GM19351 (cell line): ENCODE measurements around the gene NUB1.
A peak's percentile ranks its signal among the peaks of the same experiment; 100 is the strongest.

Experiments
- ATAC-seq: cut with Tn5 transposase; IDR thresholded peaks from one replicate; pipeline ENCODE4 v1.9.1; 2021; ENCODE audit warnings: mild to moderate bottlenecking, moderate library complexity; ENCODE audit not compliant: unreplicated experiment

Gene NUB1

GRCh38 chr7:151402029-151402835, 60.6 kb downstream of the NUB1 start:
- ATAC-seq = no peak

DNA sequence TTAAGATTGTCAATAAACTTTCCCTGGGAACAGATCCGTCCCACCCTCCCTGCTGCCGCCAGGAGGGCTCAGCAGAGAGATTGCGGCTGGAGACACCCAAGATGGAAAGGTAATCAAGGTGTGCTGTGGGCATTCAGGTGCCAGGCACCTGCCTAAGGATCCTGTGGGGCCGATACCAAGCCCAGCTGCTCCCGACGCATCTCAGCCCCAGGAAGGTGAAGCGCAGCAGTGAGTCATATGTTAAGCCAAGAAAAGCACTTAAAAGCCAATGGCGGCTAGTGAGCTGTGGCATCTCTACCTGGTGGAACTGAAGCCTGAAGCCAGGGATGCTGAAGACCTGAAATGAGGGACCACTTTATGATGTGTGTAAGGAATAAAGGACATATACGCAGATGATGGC, 62.2 kb downstream of the NUB1 start:
- ATAC-seq = no peak

GRCh38 chr7:151404216-151405011, 62.8 kb downstream of the NUB1 start:
- no peak for ATAC-seq

- no peak for ATAC-seq
Measured at GRCh38 chr7:151405056-151405455, 63.4 kb downstream of the NUB1 start.

- no peak for ATAC-seq
Measured at GRCh38 chr7:151405588-151405987, 64.0 kb downstream of the NUB1 start.

GRCh38 chr7:151406051-151406875, 64.7 kb downstream of the NUB1 start:
- ATAC-seq = no peak

DNA sequence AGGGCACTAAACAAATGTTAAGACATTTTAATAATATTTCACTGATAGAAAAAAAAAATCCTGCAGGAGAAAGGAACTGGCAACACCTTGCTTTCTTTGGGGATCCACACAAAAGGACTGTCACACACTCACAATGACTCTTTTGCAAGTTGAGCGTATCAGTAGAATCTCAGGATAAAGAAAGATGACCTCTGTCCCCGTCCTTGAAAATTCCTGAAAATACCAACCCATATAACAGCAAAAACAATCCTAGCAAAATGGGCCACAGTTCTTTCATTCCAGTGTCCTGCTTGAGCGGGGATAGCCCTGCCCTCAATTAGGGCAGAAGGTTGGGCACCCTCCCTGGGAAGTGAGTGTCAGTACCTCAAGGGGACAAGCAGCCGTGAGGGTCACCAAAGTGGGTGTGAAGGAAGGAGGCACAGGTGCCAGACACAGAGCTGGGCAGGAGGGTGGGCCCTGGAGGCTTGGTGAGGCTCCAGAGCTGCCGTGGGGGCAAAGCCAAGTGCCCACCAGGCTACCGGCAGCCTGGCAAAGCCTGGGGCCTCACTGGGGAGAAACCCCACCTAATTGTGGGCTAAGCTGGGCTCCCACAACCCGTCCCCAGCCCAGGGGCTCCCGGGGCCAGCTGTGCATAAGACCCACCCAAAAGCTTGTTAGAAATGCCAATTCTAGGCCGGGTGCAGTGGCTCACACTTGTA, 65.4 kb downstream of the NUB1 start:
- no peak for ATAC-seq

DNA sequence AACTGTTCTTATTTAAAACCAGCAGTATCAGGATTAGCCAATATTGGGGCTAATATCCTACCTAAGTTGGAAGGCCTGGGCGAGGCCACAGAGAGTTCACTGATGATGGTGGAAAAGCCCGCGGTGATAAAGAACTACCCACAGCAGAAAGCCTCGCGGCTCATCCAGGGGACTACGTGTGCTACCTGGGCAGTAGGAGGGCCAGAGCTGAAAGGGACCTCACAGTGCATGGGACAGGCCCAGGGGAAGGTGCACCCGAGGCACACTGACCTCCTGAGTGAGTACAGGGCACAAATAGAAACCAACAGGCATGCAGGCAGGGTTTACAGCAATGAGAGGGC, 66.9 kb downstream of the NUB1 start:
- no peak for ATAC-seq

DNA sequence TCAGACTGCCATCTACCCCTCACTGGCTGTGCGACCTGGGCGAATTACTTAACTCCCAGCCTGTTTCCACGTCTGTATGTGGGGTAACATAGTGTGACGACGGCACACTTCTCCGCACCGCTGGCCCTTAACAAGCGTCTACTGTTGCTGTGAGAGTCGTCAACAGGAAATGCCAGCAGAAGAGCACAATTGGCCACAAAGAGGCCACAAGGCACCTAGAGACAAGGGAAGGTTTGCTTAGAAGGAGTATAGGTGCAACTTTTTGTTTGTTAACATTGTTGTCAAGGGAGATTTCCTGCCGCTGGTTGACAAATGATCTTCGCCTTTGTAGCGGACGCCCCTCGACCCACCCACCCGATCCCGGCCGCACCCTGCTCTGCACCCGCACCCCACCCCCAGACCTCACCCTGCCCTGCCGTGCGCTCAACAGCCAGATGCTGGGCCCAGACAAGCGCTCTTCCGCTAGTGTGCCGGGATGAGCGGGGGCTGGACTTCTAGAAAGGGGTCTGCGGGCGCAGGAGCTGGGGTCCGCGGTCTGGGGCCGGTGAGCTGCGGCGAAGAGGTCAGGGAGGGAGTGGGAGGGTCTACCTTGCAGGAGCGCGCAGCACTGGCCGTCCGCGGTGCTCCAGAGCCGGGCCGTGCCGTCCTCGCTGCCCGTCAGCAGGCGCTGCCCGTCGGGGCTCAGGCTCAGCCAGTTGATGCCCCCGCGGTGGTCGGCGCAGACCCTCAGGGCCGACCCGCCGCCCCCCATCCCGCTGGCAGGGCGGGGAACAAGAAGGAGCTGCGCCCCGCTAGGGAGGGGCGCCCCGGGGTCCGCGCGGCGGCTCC, 67.4 kb downstream of the NUB1 start:
- peak; percentile 68 for ATAC-seq

GRCh38 chr7:151409667-151410404, 68.2 kb downstream of the NUB1 start, which contains the start of gene WDR86:
Gene WDR86, minus strand, starts transcription at chr7:151410038. Its CDS starts 449 bp downstream, at chr7:151409589.
- ATAC-seq = no peak

- ATAC-seq = no peak
Measured at GRCh38 chr7:151410405-151411390, 69.1 kb downstream of the NUB1 start.

DNA sequence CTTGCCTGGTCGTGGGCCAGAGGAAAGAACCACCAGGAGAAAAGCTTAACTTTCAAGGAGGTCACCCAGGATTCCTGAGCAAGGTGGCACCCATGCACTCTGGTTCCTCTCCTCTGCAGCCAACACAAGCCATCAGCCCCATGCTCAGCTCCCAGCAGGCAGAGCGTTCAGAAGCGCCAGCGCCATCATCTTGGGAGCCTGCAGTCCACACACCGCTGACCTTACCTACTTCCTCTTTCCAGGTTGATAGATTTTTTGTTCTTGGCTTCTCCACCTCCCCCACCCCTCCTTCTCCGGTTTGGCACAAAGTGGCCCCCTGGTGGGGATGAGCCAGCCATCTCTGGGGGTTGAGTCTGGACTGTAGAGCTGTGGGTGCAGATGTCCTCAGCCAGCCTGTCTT, 69.9 kb downstream of the NUB1 start:
- no peak for ATAC-seq

DNA sequence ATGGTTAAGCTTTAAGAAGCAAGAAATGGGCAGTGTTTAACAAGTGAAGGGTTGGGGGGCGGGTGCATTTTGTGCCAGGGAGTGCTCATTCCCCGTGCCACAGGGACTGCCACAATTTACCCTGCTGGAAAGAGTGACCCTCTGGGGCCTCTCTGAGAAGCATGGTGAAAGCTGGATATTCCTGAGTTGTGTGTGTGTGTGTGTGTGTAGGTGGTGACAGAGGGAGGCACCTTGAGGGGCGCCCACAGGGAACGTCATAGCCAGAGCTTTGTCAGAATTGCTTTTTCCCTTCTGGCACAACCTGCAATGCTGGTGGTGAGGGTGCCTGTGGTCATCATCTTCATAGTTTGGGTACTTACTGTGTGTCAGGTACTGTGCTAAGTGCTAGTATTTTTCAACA, 70.7 kb downstream of the NUB1 start:
- no peak for ATAC-seq

GRCh38 chr7:151413241-151413640, 71.6 kb downstream of the NUB1 start:
- ATAC-seq = no peak

GRCh38 chr7:151415375-151416105, 73.9 kb downstream of the NUB1 start:
- no peak for ATAC-seq

DNA sequence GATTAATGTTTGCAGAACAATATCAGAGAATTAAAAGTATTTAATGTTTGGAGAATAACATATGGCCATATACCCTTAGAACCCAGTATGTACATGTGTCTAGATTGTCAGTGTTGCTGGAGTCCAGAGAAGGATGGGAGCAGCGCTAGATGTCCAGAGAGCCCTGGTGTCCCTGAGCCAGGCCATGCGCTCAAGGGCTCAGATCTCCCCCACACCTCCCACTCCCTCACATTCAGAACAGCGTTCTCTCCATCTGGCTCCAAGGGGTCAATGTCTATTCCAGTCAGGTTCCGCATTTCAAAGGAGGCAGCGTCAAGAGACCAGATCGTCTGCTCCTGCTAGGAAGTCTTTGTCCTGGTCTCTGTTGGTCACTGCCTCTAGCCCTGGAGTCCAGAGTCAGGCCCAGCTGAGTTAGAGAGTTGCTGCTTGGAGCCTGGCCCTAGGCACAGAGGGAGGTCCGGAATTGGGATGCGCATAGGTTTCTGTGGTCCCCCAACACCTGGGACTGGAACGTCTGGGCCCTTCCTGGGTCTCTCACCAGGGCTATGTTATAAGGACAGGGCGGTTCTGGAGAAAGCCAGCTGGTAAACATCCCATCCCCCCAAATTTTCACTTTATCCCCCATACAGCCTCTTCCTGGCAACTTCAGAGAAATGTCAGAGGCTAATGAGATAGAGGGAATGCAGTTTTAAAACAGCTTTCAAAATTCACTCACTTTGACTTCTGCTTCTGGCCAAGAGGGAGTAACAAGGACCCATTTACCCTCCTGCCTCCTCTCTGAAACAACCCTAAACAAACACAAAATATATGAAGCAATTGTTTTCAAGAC, 74.7 kb downstream of the NUB1 start:
- ATAC-seq = no peak

DNA sequence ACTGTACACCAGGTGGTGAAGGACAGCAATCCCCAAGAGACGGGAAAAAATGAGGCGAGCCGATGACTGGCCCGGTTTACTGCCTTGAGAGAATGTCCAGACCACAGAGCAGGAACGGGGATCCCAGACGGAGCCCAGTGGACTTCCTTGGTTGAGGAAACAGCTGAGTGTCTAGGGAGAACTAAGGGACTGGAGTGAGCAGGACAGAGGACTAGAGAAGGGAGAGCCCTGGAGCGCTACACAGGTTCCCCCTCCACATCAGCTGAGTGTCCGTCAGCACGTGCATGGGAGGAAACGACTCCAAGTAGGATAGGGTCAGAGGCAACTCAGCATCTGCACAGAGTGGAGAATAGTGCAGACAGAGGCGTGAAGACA, 75.3 kb downstream of the NUB1 start:
- no peak for ATAC-seq
